Measurements from ENCODE around the gene PUS7L.
"Not testable (repeated sequence)": the region's sequence is repeated elsewhere in the genome, so short reads cannot be mapped to it uniquely, and the experiment has no call there.

Gene PUS7L

GRCh38 chr12:43751360-43751759 is 7.2 kb downstream of the PUS7L start:
- H3K9me3 ChIP-seq (replicated peaks in 1 of 2; ENCODE audit: control insufficient read depth in 2 of 2, insufficient read depth in 1 of 2, low read depth in 1 of 2, low read length in 2 of 2); H3K9ac ChIP-seq (ENCODE audit: low read depth, low read length, poor library complexity); H3K18ac ChIP-seq (ENCODE audit: low read length); H4K91ac ChIP-seq (ENCODE audit: low read depth, low read length, poor library complexity); H2BK15ac ChIP-seq (ENCODE audit: low read length); H3K23ac ChIP-seq (ENCODE audit: low read depth, low read length, poor library complexity); DNase-seq (ENCODE audit: low spot score); H4K8ac ChIP-seq (ENCODE audit: low read depth, low read length); H3K14ac ChIP-seq (ENCODE audit: low read length); H3K36me3 ChIP-seq (replicated peaks in 1 of 2; ENCODE audit: control insufficient read depth in 2 of 2, insufficient read depth in 2 of 2, low read length in 2 of 2); H3K4me1 ChIP-seq (ENCODE audit: control insufficient read depth in 2 of 2, insufficient read depth in 1 of 2, low read depth in 1 of 2, low read length in 2 of 2); H2BK120ac ChIP-seq (ENCODE audit: low read depth, low read length); H3K4ac ChIP-seq (ENCODE audit: low read length); H2BK5ac ChIP-seq (ENCODE audit: low read length); H2AK5ac ChIP-seq (ENCODE audit: low read depth, low read length); H3K27ac ChIP-seq (replicated peaks; ENCODE audit: low read length); H3K79me1 ChIP-seq (ENCODE audit: low read depth, low read length); H2BK12ac ChIP-seq (ENCODE audit: low read length); H3K4me3 ChIP-seq (ENCODE audit: low read length in 2 of 2); H2AFZ ChIP-seq (ENCODE audit: low read length); H3K27me3 ChIP-seq (ENCODE audit: control insufficient read depth in 3 of 3, insufficient read depth in 3 of 3, low read depth in 1 of 3, low read length in 3 of 3); H3K4me2 ChIP-seq (ENCODE audit: insufficient read depth, low read length, poor library complexity, severe bottlenecking): not testable (repeated sequence)
- no CpG with 5 or more reads among the region's 6 CpGs for WGBS, 2 donors (ENCODE audit: extremely low coverage in 2 of 2, insufficient read length in 2 of 2, insufficient replicate concordance in 1 of 2)

- no peak for DNase-seq (ENCODE audit: low spot score)
- H4K8ac ChIP-seq (ENCODE audit: low read depth, low read length) = no peak overlapping the region
- H3K9me3 ChIP-seq (replicated peaks in 1 of 2; ENCODE audit: control insufficient read depth in 2 of 2, insufficient read depth in 1 of 2, low read depth in 1 of 2, low read length in 2 of 2) = no peaks in the 10 kb centered on the region
- no peak overlapping the region for H2BK12ac ChIP-seq (ENCODE audit: low read length)
- H3K79me1 ChIP-seq (ENCODE audit: low read depth, low read length) = no peaks in the 10 kb centered on the region
- H3K4me3 ChIP-seq (ENCODE audit: low read length in 2 of 2) = no peak overlapping the region
- H3K23ac ChIP-seq (ENCODE audit: low read depth, low read length, poor library complexity) = no peak overlapping the region
- no peak overlapping the region for H3K18ac ChIP-seq (ENCODE audit: low read length)
- WGBS, 2 donors (ENCODE audit: extremely low coverage in 2 of 2, insufficient read length in 2 of 2, insufficient replicate concordance in 1 of 2) = no CpG with 5 or more reads among the region's 3 CpGs
- no peak overlapping the region for H2AFZ ChIP-seq (ENCODE audit: low read length)
- no peak overlapping the region for H2BK5ac ChIP-seq (ENCODE audit: low read length)
- no peak overlapping the region for H3K9ac ChIP-seq (ENCODE audit: low read depth, low read length, poor library complexity)
- H3K4me2 ChIP-seq (ENCODE audit: insufficient read depth, low read length, poor library complexity, severe bottlenecking) = no peak overlapping the region
- no peak overlapping the region for H2BK120ac ChIP-seq (ENCODE audit: low read depth, low read length)
- no peak overlapping the region for H2BK15ac ChIP-seq (ENCODE audit: low read length)
- peaks cover 0 to 4% (median 0%) of the 10 kb centered on the region in 3 experiments for H3K27me3 ChIP-seq (ENCODE audit: control insufficient read depth in 3 of 3, insufficient read depth in 3 of 3, low read depth in 1 of 3, low read length in 3 of 3)
- peaks cover 0 to 3% of the 10 kb centered on the region in 2 donors for H3K36me3 ChIP-seq (replicated peaks in 1 of 2; ENCODE audit: control insufficient read depth in 2 of 2, insufficient read depth in 2 of 2, low read length in 2 of 2)
- H3K14ac ChIP-seq (ENCODE audit: low read length) = no peak overlapping the region
- no peak overlapping the region for H2AK5ac ChIP-seq (ENCODE audit: low read depth, low read length)
- H3K4me1 ChIP-seq (ENCODE audit: control insufficient read depth in 2 of 2, insufficient read depth in 1 of 2, low read depth in 1 of 2, low read length in 2 of 2) = no peaks in the 10 kb centered on the region
- H3K27ac ChIP-seq (replicated peaks; ENCODE audit: low read length) = no peak overlapping the region
- H4K91ac ChIP-seq (ENCODE audit: low read depth, low read length, poor library complexity) = no peak overlapping the region
- no peak overlapping the region for H3K4ac ChIP-seq (ENCODE audit: low read length)
Measured at GRCh38 chr12:43750814-43751213, 7.8 kb downstream of the PUS7L start.

GRCh38 chr12:43749016-43749415 is 9.6 kb downstream of the PUS7L start:
- Histone ChIP-seq H2BK12ac (ENCODE audit: low read length) (no peak overlapping the region), H2BK120ac (ENCODE audit: low read depth, low read length) (no peak overlapping the region), H3K23ac (ENCODE audit: low read depth, low read length, poor library complexity) (no peak overlapping the region), H2AK5ac (ENCODE audit: low read depth, low read length) (no peak overlapping the region), H4K8ac (ENCODE audit: low read depth, low read length) (no peak overlapping the region), H3K27me3 (ENCODE audit: control insufficient read depth in 3 of 3, insufficient read depth in 3 of 3, low read depth in 1 of 3, low read length in 3 of 3) (peaks cover 0 to 2% (median 0%) of the 10 kb centered on the region in 3 experiments), H3K4me1 (ENCODE audit: control insufficient read depth in 2 of 2, insufficient read depth in 1 of 2, low read depth in 1 of 2, low read length in 2 of 2) (no peaks in the 10 kb centered on the region), H3K9me3 (replicated peaks in 1 of 2; ENCODE audit: control insufficient read depth in 2 of 2, insufficient read depth in 1 of 2, low read depth in 1 of 2, low read length in 2 of 2) (no peaks in the 10 kb centered on the region), H3K4ac (ENCODE audit: low read length) (no peak overlapping the region), H3K27ac (replicated peaks; ENCODE audit: low read length) (no peak overlapping the region), H3K14ac (ENCODE audit: low read length) (no peak overlapping the region), H3K4me2 (ENCODE audit: insufficient read depth, low read length, poor library complexity, severe bottlenecking) (no peak overlapping the region), H2AFZ (ENCODE audit: low read length) (no peak overlapping the region), H3K79me1 (ENCODE audit: low read depth, low read length) (no peaks in the 10 kb centered on the region), H4K91ac (ENCODE audit: low read depth, low read length, poor library complexity) (no peak overlapping the region), H3K9ac (ENCODE audit: low read depth, low read length, poor library complexity) (no peak overlapping the region), H3K4me3 (ENCODE audit: low read length in 2 of 2) (no peak overlapping the region), H2BK15ac (ENCODE audit: low read length) (no peak overlapping the region), H3K18ac (ENCODE audit: low read length) (no peak overlapping the region), H3K36me3 (replicated peaks in 1 of 2; ENCODE audit: control insufficient read depth in 2 of 2, insufficient read depth in 2 of 2, low read length in 2 of 2) (peaks cover 0 to 6% of the 10 kb centered on the region in 2 donors), H2BK5ac (ENCODE audit: low read length) (no peak overlapping the region)
- no CpG with 5 or more reads among the region's 5 CpGs for WGBS, 2 donors (ENCODE audit: extremely low coverage in 2 of 2, insufficient read length in 2 of 2, insufficient replicate concordance in 1 of 2)
- DNase-seq (ENCODE audit: low spot score) = no peak

DNA sequence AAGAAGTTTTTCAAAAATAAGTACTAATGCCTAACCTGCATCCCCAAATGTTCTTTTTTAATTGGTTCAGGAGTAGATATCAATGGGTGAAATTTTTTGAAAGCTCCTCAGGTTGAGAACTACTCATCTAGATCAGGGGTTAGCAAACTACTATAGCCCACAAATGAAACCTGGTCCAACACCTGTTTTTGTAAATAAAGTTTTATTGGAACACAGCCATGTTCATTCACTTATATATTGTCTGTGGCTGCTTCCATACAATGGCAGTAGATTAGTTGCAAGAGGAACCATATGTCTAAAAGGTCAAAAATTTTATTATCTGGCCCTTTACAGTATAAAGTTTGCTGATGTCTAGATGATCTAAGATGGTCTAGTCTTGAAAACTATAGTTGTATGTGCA is 13.8 kb downstream of the PUS7L start:
- Histone ChIP-seq H3K9me3 (replicated peaks in 1 of 2; ENCODE audit: control insufficient read depth in 2 of 2, insufficient read depth in 1 of 2, low read depth in 1 of 2, low read length in 2 of 2) (no peaks in the 10 kb centered on the region), H4K8ac (ENCODE audit: low read depth, low read length) (no peak overlapping the region), H3K79me1 (ENCODE audit: low read depth, low read length) (no peaks in the 10 kb centered on the region), H3K18ac (ENCODE audit: low read length) (no peak overlapping the region), H3K23ac (ENCODE audit: low read depth, low read length, poor library complexity) (no peak overlapping the region), H2BK12ac (ENCODE audit: low read length) (no peak overlapping the region), H2AK5ac (ENCODE audit: low read depth, low read length) (no peak overlapping the region), H3K27ac (replicated peaks; ENCODE audit: low read length) (no peak overlapping the region), H3K14ac (ENCODE audit: low read length) (no peak overlapping the region), H3K4me2 (ENCODE audit: insufficient read depth, low read length, poor library complexity, severe bottlenecking) (no peak overlapping the region), H4K91ac (ENCODE audit: low read depth, low read length, poor library complexity) (no peak overlapping the region), H2BK120ac (ENCODE audit: low read depth, low read length) (no peak overlapping the region), H2AFZ (ENCODE audit: low read length) (no peak overlapping the region), H3K27me3 (ENCODE audit: control insufficient read depth in 3 of 3, insufficient read depth in 3 of 3, low read depth in 1 of 3, low read length in 3 of 3) (peaks cover 0 to 2% (median 0%) of the 10 kb centered on the region in 3 experiments), H3K9ac (ENCODE audit: low read depth, low read length, poor library complexity) (no peak overlapping the region), H3K4me1 (ENCODE audit: control insufficient read depth in 2 of 2, insufficient read depth in 1 of 2, low read depth in 1 of 2, low read length in 2 of 2) (no peaks in the 10 kb centered on the region), H3K36me3 (replicated peaks in 1 of 2; ENCODE audit: control insufficient read depth in 2 of 2, insufficient read depth in 2 of 2, low read length in 2 of 2) (peaks cover 0 to 3% of the 10 kb centered on the region in 2 donors), H3K4ac (ENCODE audit: low read length) (no peak overlapping the region), H2BK5ac (ENCODE audit: low read length) (no peak overlapping the region), H2BK15ac (ENCODE audit: low read length) (no peak overlapping the region), H3K4me3 (ENCODE audit: low read length in 2 of 2) (no peak overlapping the region)
- DNase-seq (ENCODE audit: low spot score) = no peak
